Peyer's patch (tissue), 4 donors: ENCODE data around the gene CMYA5. TPM values are rescaled to one million over a fixed set of nuclear protein-coding genes. Genes with fewer than 3 reads are reported as not detected.

Experiments used
- DNase-seq, 3 donors: peaks; one replicate each; pipeline ENCODE4 v3.0.0-alpha.2; 2017 to 2019
- H3K27ac ChIP-seq, 4 donors: fragments of 200-600 bp; sonication (generic); one replicate each; pipeline ENCODE4 v1.5.1; 2016 to 2019
- H3K27me3 ChIP-seq, 2 donors: fragments of 200-600 bp; sonication (generic); one replicate each; pipeline ENCODE4 v1.5.1; 2019
- H3K36me3 ChIP-seq, 3 donors: fragments of 200-600 bp; sonication (generic); one replicate each; pipeline ENCODE4 v1.5.1; 2016 to 2019
- H3K4me1 ChIP-seq, 4 donors: fragments of 200-600 bp; sonication (generic); one replicate each; pipeline ENCODE4 v1.5.1; 2016 to 2019
- H3K4me3 ChIP-seq, 4 donors: fragments of 200-600 bp; sonication (generic); 1 replicate in 3 of 4; 2 replicates in 1 of 4; pipeline ENCODE4 v1.5.1; 2016 to 2019; ENCODE audit warnings: mild to moderate bottlenecking in 1 of 4
- H3K9me3 ChIP-seq, 4 donors: fragments of 200-600 bp; sonication (generic); one replicate each; pipeline ENCODE4 v1.5.1; 2016 to 2019; ENCODE audit warnings: mild to moderate bottlenecking in 1 of 4
- POLR2A ChIP-seq, 2 donors: fragments of 450-650 bp; IDR thresholded peaks; one replicate each; pipeline ENCODE4 v1.5.1; 2017; ENCODE audit warnings: antibody characterized with exemption in 2 of 2, mild to moderate bottlenecking in 2 of 2, moderate library complexity in 2 of 2
- total RNA-seq, 4 donors: library from RNA; depleted of rRNA; stranded (reverse); fragments of >200 nt; gene quantifications; one replicate each; pipeline ENCODE4 v1.1.0, GENCODE V29; 2016
- TF ChIP-seq, protein P1 (sequence below), 6 experiments: fragments of 450-650 bp in 4 of 6; fragments of 200-600 bp in 2 of 6; sonication (generic) in 1 of 6; IDR thresholded peaks; one replicate each; pipeline ENCODE4 v1.5.1; 2017 to 2019; ENCODE audit warnings: antibody characterized with exemption in 6 of 6, mild to moderate bottlenecking in 3 of 6, moderate library complexity in 1 of 6

The CMYA5 gene
- total RNA-seq, 4 donors from 2014 or later = 1.1 to 15.7 (median 2.5) TPM

DNA sequence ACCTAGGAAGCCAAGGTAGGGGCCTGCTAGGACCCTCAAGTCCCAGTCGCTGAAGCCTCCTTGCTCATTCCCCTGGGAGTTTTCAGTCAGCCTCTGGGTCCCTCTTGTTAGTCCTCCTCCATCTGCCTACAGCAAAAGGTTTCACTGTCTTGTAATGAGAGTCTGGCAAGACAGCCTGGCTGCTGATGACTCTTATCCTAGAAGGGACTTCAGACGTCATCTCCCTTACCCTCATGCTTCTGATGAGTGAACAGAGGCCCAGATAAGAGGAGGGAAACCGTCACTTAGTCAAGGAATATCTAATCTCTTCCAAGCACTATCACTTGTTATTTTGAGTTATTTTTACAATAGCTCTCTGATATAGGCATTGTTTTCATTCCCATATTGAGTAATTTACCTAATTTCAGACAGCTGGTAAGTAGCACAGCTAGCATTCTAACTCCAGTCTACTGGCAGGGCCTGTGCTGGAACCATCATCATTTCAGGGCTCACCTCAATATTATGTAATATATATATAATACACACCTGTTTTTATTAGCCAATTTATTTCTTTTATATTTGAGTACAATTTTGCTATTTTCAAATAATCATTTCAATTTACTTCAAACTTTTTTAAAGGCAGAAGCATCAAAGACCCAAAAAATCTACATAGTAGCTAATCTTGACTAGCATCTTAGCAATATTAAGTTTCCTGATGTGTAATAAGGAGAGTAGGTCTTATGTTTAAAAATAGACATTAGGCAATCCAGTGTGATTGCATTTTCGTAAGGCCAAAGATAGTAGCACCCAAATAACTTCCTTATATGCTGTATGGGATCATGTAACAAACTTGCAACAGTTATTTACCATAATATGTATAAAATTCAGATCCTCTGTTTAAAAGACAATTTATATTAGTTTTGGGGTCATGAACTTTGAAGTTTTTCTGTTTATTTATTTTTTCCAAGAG lies 7.9 kb downstream of the CMYA5 start:
- Histone ChIP-seq H3K27me3 (no peaks in the 10 kb centered on the region), H3K9me3 (no peaks in the 10 kb centered on the region), H3K36me3 (no peaks in the 10 kb centered on the region), H3K27ac (no peak overlapping the region), H3K4me1 (no peaks in the 10 kb centered on the region), H3K4me3 (no peak overlapping the region)
- DNase-seq = no peak
- TF ChIP-seq, protein P1, sequence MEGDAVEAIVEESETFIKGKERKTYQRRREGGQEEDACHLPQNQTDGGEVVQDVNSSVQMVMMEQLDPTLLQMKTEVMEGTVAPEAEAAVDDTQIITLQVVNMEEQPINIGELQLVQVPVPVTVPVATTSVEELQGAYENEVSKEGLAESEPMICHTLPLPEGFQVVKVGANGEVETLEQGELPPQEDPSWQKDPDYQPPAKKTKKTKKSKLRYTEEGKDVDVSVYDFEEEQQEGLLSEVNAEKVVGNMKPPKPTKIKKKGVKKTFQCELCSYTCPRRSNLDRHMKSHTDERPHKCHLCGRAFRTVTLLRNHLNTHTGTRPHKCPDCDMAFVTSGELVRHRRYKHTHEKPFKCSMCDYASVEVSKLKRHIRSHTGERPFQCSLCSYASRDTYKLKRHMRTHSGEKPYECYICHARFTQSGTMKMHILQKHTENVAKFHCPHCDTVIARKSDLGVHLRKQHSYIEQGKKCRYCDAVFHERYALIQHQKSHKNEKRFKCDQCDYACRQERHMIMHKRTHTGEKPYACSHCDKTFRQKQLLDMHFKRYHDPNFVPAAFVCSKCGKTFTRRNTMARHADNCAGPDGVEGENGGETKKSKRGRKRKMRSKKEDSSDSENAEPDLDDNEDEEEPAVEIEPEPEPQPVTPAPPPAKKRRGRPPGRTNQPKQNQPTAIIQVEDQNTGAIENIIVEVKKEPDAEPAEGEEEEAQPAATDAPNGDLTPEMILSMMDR (IDR thresholded peaks at IDR 0.05) = no peak

DNA sequence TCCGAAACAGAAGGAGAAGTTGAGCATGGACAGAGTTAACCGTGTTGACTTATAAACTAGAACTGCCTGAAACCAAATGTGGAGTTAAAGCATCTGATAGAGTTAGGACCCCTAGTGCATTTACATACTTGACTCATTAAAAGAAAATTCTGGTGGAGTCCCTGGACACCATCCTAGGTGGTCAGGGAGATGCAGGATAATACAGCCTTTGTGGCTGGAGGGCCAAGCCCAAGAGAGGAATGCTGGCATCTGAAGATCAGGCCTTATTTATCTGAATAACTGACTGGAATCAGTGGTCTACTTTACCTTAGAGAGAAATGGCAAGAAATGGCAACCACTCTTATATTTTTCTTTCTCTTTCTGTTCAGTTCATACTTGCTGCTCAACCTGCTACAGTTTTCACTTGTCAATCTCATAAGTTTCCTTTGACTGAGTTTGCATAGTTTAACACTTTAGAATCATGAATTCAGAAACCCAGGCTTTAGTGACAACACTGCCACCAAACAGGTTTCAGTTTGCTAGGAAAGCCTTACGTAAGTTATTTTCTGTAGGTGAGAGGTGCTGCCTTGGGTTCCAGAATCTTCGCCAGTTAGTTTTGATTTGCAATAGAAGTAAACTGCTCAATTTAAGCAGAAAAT lies 10.2 kb downstream of the CMYA5 start:
- TF ChIP-seq, protein P1 (IDR thresholded peaks at IDR 0.05) = no peak
- TF ChIP-seq POLR2A (IDR thresholded peaks at IDR 0.05) = no peak
- H3K9me3 ChIP-seq = no peaks in the 10 kb centered on the region
- H3K27me3 ChIP-seq = no peaks in the 10 kb centered on the region
- no peak for DNase-seq
- H3K4me1 ChIP-seq = no peaks in the 10 kb centered on the region
- H3K27ac ChIP-seq = no peak overlapping the region
- H3K4me3 ChIP-seq = no peak overlapping the region
- no peaks in the 10 kb centered on the region for H3K36me3 ChIP-seq

DNA sequence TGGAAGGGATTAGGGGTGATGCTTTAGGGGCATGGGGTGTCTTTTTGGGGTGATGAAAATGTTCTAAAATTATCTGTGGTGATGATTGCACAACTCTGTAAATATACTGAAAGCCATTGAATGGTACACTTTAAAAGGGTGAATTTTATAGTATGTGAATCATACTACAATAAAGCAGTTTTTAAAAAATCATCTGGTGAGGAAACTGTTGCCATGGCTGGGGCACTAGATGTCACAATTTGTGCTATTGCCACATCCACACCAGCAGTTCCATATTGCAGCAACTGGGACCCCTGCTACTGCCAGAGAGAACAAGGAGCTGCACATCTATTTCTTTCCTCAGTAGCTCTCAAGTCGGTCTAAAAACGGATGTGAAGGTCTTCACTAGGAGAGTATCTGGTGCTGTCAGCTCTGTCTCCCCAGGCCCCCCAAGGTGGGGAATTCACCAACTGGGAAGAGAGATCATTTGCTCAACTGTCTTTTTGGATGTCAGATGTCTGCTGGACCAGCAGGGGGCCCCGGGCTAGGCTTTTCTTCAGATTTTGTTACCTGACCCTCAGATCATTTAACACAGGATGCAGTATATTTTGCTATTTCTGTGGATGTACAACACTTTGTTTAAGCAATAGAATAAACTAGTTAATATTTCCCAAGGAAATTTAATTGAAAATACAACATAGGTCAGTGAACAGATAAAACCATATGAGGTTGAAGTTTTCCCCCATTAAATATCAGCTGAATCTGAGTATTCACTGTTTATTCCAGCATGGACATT lies 13.2 kb downstream of the CMYA5 start:
- no peak for TF ChIP-seq POLR2A (IDR thresholded peaks at IDR 0.05)
- TF ChIP-seq, protein P1 (IDR thresholded peaks at IDR 0.05) = peak in 4 of 6 experiments; percentile 13 to 29 (median 24)
- Histone ChIP-seq H3K36me3 (no peaks in the 10 kb centered on the region), H3K27ac (no peak overlapping the region)

DNA sequence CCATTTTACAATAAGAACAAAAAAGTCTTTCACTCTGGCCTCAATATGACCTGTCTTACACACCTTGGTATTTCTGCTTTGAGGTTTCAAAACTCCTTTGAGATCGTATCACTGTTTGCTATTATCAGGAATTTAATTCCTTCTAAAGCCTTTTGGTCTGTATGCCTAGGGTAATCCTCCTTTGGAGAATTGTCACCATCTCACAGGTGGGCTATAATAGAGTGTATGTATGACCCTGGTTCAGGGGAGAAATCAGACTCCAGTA lies 13.7 kb downstream of the CMYA5 start:
- TF ChIP-seq, protein P1 (IDR thresholded peaks at IDR 0.05) = no peak
- no peak for TF ChIP-seq POLR2A (IDR thresholded peaks at IDR 0.05)
- no peak for DNase-seq
- Histone ChIP-seq H3K9me3 (no peaks in the 10 kb centered on the region), H3K4me1 (no peaks in the 10 kb centered on the region), H3K4me3 (no peak overlapping the region), H3K27ac (no peak overlapping the region), H3K27me3 (no peaks in the 10 kb centered on the region), H3K36me3 (no peaks in the 10 kb centered on the region)

More for the DNA sequence above, 13.2 kb downstream of the CMYA5 start:
- no peak for DNase-seq
- no peaks in the 10 kb centered on the region for H3K27me3 ChIP-seq
- no peak overlapping the region for H3K4me3 ChIP-seq
- H3K4me1 ChIP-seq = no peaks in the 10 kb centered on the region
- no peaks in the 10 kb centered on the region for H3K9me3 ChIP-seq

DNA sequence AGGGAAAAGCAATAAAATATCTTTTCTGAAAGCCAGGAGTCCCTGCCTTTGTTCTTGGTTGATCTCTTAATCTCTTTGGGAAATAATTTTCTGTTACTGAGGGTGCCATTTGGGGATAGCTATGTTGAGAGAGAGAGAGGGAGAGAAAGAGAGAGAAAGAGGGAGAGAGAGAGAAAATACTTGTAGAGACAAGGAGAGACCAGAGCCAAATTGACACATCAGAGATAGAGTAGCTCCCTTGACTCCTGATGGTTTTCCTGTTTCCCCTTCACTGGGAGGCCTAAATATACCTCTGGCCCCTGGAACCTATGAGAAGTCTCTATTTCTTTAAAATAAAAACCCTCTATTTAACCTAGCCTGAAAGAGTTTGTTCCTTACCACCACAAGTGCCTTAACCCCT lies 14.9 kb downstream of the CMYA5 start:
- TF ChIP-seq POLR2A (IDR thresholded peaks at IDR 0.05) = no peak
- TF ChIP-seq, protein P1 (IDR thresholded peaks at IDR 0.05) = no peak
- Histone ChIP-seq H3K4me3 (no peak overlapping the region), H3K27ac (no peak overlapping the region), H3K4me1 (no peaks in the 10 kb centered on the region), H3K36me3 (no peaks in the 10 kb centered on the region), H3K27me3 (no peaks in the 10 kb centered on the region), H3K9me3 (no peaks in the 10 kb centered on the region)
- no peak for DNase-seq
